ENCODE measurements around the gene FASLG.
"Not testable (repeated sequence)": the region's sequence is repeated elsewhere in the genome, so short reads cannot be mapped to it uniquely, and the experiment has no call there.

The FASLG gene

DNA sequence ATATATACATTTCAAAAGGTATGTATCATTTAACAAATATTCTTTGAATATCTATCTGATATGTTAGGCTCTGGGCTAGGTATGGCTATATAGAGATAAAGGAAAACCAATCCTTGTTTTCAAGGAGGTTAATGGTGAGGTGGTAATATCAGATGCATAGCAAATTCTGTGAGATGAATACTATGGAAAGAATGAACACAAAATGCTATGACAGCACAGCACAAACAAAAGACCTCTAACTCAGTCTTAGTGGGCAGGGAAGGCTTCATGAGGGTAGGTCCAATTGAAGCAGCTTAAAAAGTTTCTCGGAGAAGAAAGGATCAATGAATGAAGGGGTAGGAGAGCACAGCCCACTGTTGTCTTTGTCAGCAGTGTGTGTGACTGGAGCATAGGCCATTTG lies 27.2 kb downstream of the FASLG start:
- DNase-seq (ENCODE audit: low read depth), result no peak

DNA sequence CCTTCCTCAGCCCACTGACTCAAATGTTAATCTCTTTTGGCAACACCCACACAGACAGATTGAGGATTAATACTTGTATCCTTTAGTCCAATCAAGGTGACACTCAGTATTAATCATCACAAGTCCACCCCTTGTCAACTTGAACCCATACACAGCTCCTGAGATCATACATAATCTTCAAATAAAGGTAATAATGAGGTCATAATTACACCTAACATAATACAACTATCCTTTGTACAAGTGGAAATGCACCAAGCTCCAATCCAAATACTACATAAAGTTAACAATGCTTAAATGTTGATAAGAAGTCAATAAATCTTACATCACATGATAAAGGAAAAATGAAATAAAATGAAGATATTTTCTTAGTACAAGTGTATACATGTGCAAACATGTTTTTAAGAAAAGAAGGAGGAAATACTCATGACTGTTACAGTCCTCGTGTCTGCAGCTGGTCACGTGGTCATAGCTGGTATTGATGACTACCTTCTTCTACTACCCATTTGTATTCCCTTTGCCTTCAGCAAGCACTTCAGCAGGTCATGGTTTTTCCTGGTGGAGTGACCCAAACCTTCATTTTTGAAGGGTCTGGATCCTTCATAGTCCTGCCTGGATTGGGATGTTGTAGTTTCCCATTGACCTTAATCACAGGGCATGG lies 29.7 kb downstream of the FASLG start:
- DNase-seq (ENCODE audit: low read depth), result not testable (repeated sequence)

DNA sequence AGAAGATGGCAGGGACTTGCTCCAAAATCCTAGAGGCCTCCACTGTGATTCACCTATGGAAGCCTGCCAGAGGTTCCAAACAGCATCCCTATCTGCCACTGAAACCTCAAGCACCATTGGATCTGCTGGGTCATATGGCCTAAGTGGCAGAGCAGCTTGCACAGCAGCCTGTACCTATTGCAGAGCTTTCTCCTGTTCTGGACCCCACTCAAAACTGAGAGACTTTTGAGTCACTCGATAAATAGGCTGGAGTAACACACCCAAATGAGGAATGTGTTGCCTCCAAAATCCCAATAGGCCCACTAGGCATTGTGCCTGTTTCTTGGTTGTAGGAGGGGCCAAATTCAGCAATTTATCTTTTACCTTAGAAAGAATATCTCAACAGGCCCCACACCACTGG lies 32.0 kb downstream of the FASLG start:
- DNase-seq (ENCODE audit: low read depth), result not testable (repeated sequence)

DNA sequence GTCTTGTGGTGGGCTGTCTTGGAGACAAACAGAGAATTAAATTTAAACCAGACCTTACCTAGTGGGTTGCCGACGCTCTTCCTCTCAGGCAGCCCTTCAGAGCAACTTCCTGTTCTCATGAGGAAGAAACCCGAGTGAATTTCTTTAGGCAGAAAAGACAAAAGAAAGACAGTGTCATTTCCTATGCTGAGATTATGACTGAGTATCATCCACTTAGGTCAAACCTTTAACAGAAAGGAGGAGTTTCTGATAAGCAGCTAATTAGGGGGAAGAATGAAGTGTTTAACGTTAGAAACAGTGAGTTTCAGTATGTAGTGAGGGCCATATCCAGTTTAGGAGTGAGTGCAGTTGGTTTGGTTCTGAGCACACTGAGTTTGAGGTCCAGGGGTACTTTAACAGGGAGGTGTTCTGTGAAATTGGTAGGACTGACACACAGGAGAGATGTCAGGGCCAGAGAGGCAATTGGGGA lies 38.7 kb downstream of the FASLG start:
- DNase-seq (ENCODE audit: low read depth), result no peak

DNA sequence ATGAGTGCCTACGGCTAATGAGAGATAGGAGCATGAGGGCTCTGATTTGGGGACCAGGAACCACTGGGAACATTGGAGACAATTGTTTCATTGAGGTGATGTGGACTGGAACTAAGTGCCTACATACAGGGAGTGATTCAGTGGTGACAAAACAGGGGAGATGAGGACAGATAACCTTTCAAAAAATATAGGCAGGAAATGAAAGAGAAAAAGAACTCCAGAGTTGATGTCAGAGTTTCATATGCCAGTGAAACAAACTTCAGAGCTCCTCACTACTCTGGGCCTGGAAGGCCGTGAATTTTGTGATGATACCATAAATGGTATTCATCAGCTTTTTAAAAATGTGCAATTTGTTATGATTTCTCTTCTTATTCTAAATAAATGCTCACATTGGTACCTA lies 39.3 kb downstream of the FASLG start:
- DNase-seq (ENCODE audit: low read depth), result no peak

DNA sequence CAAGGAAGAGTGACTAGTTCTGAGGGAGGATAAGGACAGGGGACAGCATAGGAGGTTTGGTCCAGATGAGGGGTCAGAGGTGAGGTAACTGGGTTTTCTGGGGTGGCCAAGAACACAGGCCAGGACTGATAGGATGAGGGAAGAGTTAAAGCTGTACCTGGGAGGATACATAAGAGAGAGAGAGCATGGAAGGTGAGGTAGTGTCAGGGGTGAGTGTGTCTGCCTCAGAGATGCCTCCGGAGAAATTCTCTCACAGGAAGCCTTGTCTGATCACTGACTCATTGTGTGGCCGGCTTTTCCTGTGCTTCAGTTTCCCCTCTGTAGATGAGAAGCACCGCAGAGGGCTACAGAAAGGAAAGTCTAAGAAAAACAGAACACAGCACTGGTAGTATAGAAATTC lies 40.2 kb downstream of the FASLG start:
- DNase-seq (ENCODE audit: low read depth), result no peak

DNA sequence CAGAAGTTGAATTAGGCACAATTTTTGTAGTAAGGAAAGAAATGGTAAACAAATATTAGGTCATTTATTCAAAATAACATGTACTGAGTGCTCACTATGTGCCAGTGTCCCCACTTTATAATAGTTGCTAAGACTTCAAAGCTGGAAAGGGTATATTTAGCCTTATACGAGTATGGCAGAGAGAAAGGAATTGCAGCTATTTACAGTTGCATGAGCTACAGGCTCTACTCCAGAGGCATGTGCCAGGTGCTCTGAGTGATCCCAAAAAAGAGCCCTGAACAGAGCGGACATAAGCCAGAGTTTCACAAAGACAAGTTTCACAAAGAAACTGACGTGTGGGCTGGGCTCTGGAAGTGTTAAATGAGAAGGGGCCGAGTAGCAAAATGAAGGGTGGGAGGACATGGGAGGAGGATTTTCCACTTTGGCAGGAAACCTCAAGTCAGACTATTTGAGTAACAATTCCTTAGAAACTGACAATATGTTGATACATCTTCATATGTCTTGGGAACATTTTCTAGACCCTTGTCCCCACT lies 40.9 kb downstream of the FASLG start:
- DNase-seq (ENCODE audit: low read depth), result no peak

DNA sequence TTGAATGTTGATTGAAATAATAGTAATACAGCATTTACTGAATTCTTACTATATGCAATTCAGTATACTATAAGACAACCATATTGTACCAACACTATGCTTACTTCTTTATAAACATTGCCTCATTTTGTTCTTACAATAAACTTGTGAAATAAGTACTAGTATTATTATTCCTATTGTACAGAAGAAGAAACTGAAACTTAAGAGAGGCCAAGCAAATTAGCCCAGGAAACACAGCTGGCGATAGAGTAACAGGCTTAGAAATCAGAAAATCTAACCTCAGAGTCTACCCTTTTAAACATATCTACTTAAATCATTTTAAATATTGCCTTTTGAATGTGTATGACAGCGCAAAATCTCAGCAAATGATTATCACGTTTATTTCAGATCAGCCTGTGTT lies 41.7 kb downstream of the FASLG start:
- DNase-seq (ENCODE audit: low read depth), result no peak

DNA sequence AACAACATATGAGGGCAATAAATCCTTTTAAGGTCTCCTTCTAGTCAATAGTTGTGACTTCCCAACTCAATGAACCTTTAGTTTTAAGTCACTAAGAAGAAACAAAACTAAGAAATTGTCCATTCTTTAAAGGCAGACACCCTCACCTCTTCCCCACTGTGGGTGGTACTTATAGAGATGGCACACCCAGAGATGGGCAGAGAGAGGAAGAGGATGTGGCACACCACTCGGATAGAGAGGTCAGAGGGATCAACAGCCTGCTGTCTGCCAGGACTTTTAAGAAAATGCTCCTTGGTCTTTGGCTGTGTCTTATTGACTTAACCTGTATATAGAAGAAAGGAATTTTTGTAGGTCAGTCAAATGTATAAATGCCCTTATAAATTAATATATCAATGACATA lies 45.1 kb downstream of the FASLG start:
- no peak for DNase-seq (ENCODE audit: low read depth)

DNA sequence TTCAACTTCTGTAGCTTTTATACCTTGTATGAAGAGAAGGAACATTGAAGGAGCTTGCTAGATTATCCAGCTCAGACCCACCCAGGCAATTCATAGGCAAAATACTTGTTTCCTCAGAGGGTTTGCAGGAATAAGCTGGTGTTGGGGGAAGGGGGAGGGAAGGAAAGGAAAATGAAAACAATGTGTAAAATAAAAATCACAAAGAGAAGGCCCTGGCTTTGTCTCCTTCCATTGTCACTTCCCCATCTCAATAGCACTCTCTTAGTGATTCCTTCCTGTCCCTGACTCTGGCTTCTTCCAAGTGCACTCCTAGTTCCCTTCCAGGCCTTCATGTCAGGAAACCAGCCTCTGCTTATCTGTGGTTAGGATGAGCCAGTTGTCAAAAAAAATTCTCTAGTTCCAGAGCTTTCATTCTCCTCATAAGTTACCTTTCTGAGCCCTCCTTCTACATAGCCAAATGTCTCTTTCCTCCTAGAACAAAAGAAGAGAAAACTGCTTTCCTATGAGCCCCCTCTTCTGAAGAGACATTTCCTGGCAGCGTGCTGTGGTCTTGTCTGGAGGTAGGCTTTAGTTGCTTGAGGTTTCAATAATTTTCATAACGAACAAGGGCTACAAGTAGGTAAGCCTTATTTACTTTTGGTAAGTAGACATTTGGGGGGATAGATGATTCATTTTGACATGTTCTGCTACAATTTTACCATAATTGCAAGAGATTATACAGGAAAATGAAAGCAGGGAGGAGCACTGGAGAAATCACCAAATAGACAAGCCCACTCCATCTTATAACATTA lies 45.7 kb downstream of the FASLG start:
- no peak for DNase-seq (ENCODE audit: low read depth)

DNA sequence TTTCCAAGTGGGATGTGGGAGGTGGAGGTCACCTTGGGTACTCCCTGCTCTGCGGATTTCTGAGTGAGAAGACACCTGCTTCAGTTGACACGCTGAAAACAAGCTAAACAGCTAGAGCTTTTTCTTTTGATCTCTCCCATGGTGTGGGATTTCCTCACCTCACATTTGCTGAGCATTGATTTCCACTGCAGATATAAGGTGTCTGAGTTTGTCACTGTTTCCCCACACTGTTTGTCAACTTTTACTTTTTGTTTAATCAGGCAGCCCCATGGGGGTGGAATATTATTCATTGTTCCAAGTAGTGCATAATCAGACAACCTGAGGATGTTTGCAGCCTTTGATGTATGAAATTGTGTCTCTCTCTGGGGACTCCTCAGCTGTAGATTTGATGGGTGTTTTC lies 49.5 kb downstream of the FASLG start:
- DNase-seq (ENCODE audit: low read depth), result no peak

DNA sequence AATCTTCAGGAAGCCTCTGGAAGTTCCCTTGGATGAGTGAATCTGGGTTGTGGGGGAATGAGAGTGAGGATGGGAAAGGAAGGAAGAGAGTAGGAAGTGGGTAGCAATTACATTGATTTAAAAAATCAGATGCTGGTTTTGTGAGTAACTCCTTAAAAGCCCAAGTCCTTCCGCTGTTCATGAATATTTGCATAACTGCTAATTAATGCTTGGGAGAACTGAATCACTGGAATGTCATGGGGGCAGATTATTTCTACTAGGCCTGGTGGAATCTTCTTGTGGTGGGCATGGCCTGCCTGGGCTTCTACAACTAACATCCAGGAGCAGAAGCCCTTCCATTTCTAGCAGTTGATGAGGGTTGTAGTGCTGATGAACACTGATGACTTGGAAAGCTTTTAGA lies 52.7 kb downstream of the FASLG start:
- no peak for DNase-seq (ENCODE audit: low read depth)

DNA sequence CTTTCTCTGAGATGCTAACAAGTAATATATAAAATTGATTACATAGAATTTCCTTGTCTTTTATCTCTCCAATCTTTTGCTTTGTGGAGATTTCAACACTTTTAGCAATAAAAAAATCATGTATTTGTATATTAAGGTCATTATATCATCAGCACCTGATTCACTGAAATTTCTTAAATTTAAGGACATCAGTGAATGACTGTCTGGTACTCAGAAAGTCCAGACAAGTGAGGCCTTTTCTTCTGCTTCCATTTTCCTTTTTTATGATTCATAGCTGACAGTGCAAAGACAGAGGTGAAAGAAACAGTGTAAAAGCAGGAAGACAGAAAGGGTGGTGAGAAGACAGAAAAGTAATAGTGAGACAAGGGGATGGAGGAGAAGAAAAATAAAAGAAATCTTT lies 54.6 kb downstream of the FASLG start:
- DNase-seq (ENCODE audit: low read depth), result no peak

Data from CMK (cell line).